Measurements from ENCODE around the gene P2RX3. TPM values are rescaled to one million over a fixed set of nuclear protein-coding genes. Genes with fewer than 3 reads are reported as not detected.

P2RX3 gene
- total RNA-seq, 1 experiment from 2014 or later: not detected

DNA sequence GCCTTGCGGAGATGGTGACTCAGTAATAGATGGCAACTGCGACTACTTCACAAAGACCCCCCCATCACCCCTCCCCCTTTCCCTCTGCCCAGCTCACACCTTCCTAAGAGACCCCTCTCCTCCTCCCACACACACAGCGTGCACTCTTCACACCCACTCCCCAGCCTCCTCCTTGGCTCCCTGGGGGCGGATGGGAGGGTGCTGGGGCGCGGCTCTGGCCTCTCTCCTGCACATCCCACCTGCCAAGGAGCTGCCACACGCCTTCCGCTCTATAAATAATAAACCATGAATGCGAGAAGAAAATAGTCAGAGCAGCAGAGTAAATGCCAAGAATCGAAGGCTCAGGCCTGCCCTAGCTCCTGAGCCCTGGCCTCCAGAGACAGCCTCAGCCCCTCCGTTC lies 4.5 kb downstream of the P2RX3 start:
- POLR2A ChIA-PET (ENCODE audit: unreplicated experiment): interaction anchor here (0.6 kb wide), 1 partner anchor 1188 kb away, joined by 3 read pairs; no protein-coding TSS in a partner anchor
- Histone ChIP-seq H3F3A (ENCODE audit: insufficient read depth, low read depth) (no peaks in the 10 kb centered on the region; the same call in 1 of the 2 replicates), H3K4me1 (replicated peaks; ENCODE audit: insufficient read depth) (peaks cover 12% of the 10 kb centered on the region), H3K36me3 (ENCODE audit: low read depth) (no peaks in the 10 kb centered on the region), H3K4me3 (no peak overlapping the region), H3K27me3 (ENCODE audit: insufficient read depth, low read depth) (no peaks in the 10 kb centered on the region), H3K4me2 (no peak overlapping the region), H3K9me3 (ENCODE audit: insufficient read depth, low read depth) (no peaks in the 10 kb centered on the region), H3K9me2 (ENCODE audit: insufficient read depth) (no peaks in the 10 kb centered on the region), H2AFZ (no peak overlapping the region), H4K20me1 (ENCODE audit: insufficient read depth) (no peaks in the 10 kb centered on the region), H3K79me2 (ENCODE audit: low read depth) (no peaks in the 10 kb centered on the region), H3K27ac (no peak overlapping the region)
- BruUV-seq (replicated peaks): no TSS peak
- intact Hi-C loops (cut with micrococcal nuclease; ENCODE audit: unreplicated experiment): no loop called here
- CTCF ChIA-PET: no interaction called here
- no peak for DNase-seq
- TF ChIP-seq, protein P1, sequence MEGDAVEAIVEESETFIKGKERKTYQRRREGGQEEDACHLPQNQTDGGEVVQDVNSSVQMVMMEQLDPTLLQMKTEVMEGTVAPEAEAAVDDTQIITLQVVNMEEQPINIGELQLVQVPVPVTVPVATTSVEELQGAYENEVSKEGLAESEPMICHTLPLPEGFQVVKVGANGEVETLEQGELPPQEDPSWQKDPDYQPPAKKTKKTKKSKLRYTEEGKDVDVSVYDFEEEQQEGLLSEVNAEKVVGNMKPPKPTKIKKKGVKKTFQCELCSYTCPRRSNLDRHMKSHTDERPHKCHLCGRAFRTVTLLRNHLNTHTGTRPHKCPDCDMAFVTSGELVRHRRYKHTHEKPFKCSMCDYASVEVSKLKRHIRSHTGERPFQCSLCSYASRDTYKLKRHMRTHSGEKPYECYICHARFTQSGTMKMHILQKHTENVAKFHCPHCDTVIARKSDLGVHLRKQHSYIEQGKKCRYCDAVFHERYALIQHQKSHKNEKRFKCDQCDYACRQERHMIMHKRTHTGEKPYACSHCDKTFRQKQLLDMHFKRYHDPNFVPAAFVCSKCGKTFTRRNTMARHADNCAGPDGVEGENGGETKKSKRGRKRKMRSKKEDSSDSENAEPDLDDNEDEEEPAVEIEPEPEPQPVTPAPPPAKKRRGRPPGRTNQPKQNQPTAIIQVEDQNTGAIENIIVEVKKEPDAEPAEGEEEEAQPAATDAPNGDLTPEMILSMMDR (conservative IDR thresholded peaks at IDR 0.05): no peak
- TF ChIP-seq EZH2 (IDR thresholded peaks at IDR 0.05; ENCODE audit: low read depth): no peak

GRCh38 chr11:57343825-57344224 lies 5.7 kb downstream of the P2RX3 start:
- H2AFZ ChIP-seq: no peak overlapping the region
- intact Hi-C loops (cut with micrococcal nuclease; ENCODE audit: unreplicated experiment): no loop called here
- H4K20me1 ChIP-seq (ENCODE audit: insufficient read depth): no peaks in the 10 kb centered on the region
- no peaks in the 10 kb centered on the region for H3K27me3 ChIP-seq (ENCODE audit: insufficient read depth, low read depth)
- no peak for DNase-seq
- ChIA-PET POLR2A (ENCODE audit: unreplicated experiment) (no interaction called here), CTCF (no interaction called here)
- no peaks in the 10 kb centered on the region for H3K9me2 ChIP-seq (ENCODE audit: insufficient read depth)
- H3F3A ChIP-seq (ENCODE audit: insufficient read depth, low read depth): no peaks in the 10 kb centered on the region; the same call in 1 of the 2 replicates
- H3K4me3 ChIP-seq: no peak overlapping the region
- no peak for TF ChIP-seq EZH2 (IDR thresholded peaks at IDR 0.05; ENCODE audit: low read depth)
- TF ChIP-seq, protein P1 (conservative IDR thresholded peaks at IDR 0.05): no peak
- no peak overlapping the region for H3K27ac ChIP-seq
- H3K36me3 ChIP-seq (ENCODE audit: low read depth): no peaks in the 10 kb centered on the region
- H3K79me2 ChIP-seq (ENCODE audit: low read depth): no peaks in the 10 kb centered on the region
- no peak overlapping the region for H3K4me2 ChIP-seq
- H3K4me1 ChIP-seq (replicated peaks; ENCODE audit: insufficient read depth): peaks cover 9% of the 10 kb centered on the region
- BruUV-seq (replicated peaks): no TSS peak
- H3K9me3 ChIP-seq (ENCODE audit: insufficient read depth, low read depth): no peaks in the 10 kb centered on the region

GRCh38 chr11:57344826-57345225 lies 6.7 kb downstream of the P2RX3 start:
- no TSS peak for BruUV-seq (replicated peaks)
- intact Hi-C loops (cut with micrococcal nuclease; ENCODE audit: unreplicated experiment): loop anchor here (1.0 to 5.0 kb wide), 6 partner anchors 112 to 1327 kb away; no protein-coding TSS in a partner anchor
- Histone ChIP-seq H3K27me3 (ENCODE audit: insufficient read depth, low read depth) (no peaks in the 10 kb centered on the region), H3K36me3 (ENCODE audit: low read depth) (no peaks in the 10 kb centered on the region), H3K9me3 (ENCODE audit: insufficient read depth, low read depth) (no peaks in the 10 kb centered on the region), H4K20me1 (ENCODE audit: insufficient read depth) (no peaks in the 10 kb centered on the region), H3K9me2 (ENCODE audit: insufficient read depth) (no peaks in the 10 kb centered on the region), H3K79me2 (ENCODE audit: low read depth) (no peaks in the 10 kb centered on the region), H2AFZ (no peak overlapping the region), H3K4me1 (replicated peaks; ENCODE audit: insufficient read depth) (no peaks in the 10 kb centered on the region), H3K4me2 (no peak overlapping the region), H3K27ac (no peak overlapping the region), H3K4me3 (no peak overlapping the region), H3F3A (ENCODE audit: insufficient read depth, low read depth) (no peaks in the 10 kb centered on the region; the same call in 1 of the 2 replicates)
- CTCF ChIA-PET: interaction anchor here (1.1 kb wide), 1 partner anchor 149 kb away, joined by 4 read pairs; no protein-coding TSS in a partner anchor
- no peak for DNase-seq
- POLR2A ChIA-PET (ENCODE audit: unreplicated experiment): no interaction called here
- TF ChIP-seq EZH2 (IDR thresholded peaks at IDR 0.05; ENCODE audit: low read depth): no peak
- TF ChIP-seq, protein P1 (conservative IDR thresholded peaks at IDR 0.05): no peak

All from PC-9 (cell line).